Bronchial epithelial cell (primary cell): ENCODE measurements around the gene DNASE1L1. TPM values are rescaled to one million over a fixed set of nuclear protein-coding genes. Genes with fewer than 3 reads are reported as not detected.
"Not testable (repeated sequence)": the region's sequence is repeated elsewhere in the genome, so short reads cannot be mapped to it uniquely, and the experiment has no call there.

Experiments
- DNase-seq: peaks from one replicate; pipeline ENCODE4 v3.0.0-alpha.2; 2010; ENCODE audit warnings: low read depth
- FAIRE-seq: peaks from 2 replicates; lab custom pipeline; 2011; peaks lifted over from hg19 to GRCh38; lab: Jason Lieb, UNC
- H3K27me3 ChIP-seq: 2 replicates; pipeline ENCODE4 v1.5.1; 2011; ENCODE audit warnings: low read length; ENCODE audit not compliant: control insufficient read depth, insufficient read depth
- H3K36me3 ChIP-seq: 2 replicates; pipeline ENCODE4 v1.5.1; 2011; ENCODE audit warnings: low read length; ENCODE audit not compliant: control insufficient read depth, insufficient read depth
- H3K4me3 ChIP-seq: 2 replicates; pipeline ENCODE4 v1.5.1; 2011; ENCODE audit warnings: mild to moderate bottlenecking, low read depth, low read length, control low read depth
- CTCF ChIP-seq: IDR thresholded peaks from 2 replicates; pipeline ENCODE4 v1.5.1; 2011; ENCODE audit warnings: mild to moderate bottlenecking, moderate library complexity, low read length, control low read depth, inconsistent platforms; ENCODE audit not compliant: insufficient read depth, severe bottlenecking
- total RNA-seq: library from RNA; depleted of rRNA; stranded (reverse); fragments of >200 nt; gene quantifications from 2 replicates; pipeline ENCODE4 v1.2.1, GENCODE V29; 2014

DNASE1L1 gene
- total RNA-seq, 1 donor from 2014 or later = 38.7 TPM

- Histone ChIP-seq H3K27me3 (no peaks in the 10 kb centered on the region), H3K4me3 (no peak overlapping the region), H3K36me3 (peaks cover 11% of the 10 kb centered on the region)
- DNase-seq = peak; percentile 39
- no peak for TF ChIP-seq CTCF
- FAIRE-seq = no peak
These were observed 7.8 kb downstream of the DNASE1L1 start for GRCh38 chrX:154401045-154401799.

GRCh38 chrX:154400369-154400817 is 8.7 kb downstream of the DNASE1L1 start:
- H3K27me3 ChIP-seq, FAIRE-seq, DNase-seq, H3K4me3 ChIP-seq: not testable (repeated sequence)
- H3K36me3 ChIP-seq = peaks cover 11% of the 10 kb centered on the region

- peaks cover 11% of the 10 kb centered on the region for H3K36me3 ChIP-seq
- H3K27me3 ChIP-seq = no peaks in the 10 kb centered on the region
- TF ChIP-seq CTCF = no peak
- H3K4me3 ChIP-seq = peak overlapping the region; percentile 77
- no peak for DNase-seq
- FAIRE-seq = no peak
These were observed 9.3 kb downstream of the DNASE1L1 start for GRCh38 chrX:154399527-154400368.

GRCh38 chrX:154398668-154399526 is 10.2 kb downstream of the DNASE1L1 start:
- FAIRE-seq = peak; percentile 70

GRCh38 chrX:154397888-154398667 is 11.0 kb downstream of the DNASE1L1 start, which contains the start of gene RPL10:
RPL10 (plus strand) TSS chrX:154398377; CDS start chrX:154398520, 143 bp downstream.
- H3K36me3 ChIP-seq = peaks cover 11% of the 10 kb centered on the region
- FAIRE-seq = no peak
- TF ChIP-seq CTCF = no peak
- peak; percentile 91 for DNase-seq
- peak within 1 kb of the TSS; percentile 77 for H3K4me3 ChIP-seq
- H3K27me3 ChIP-seq = no peaks in the 10 kb centered on the region

More at GRCh38 chrX:154398668-154399526, 10.2 kb downstream of the DNASE1L1 start:
- no peak for DNase-seq
- Histone ChIP-seq H3K4me3 (peak overlapping the region; percentile 77), H3K27me3 (no peaks in the 10 kb centered on the region), H3K36me3 (peaks cover 11% of the 10 kb centered on the region)
- peak; percentile 71 for TF ChIP-seq CTCF
